Measurements from ENCODE around the gene ZNF730.
"Not testable (repeated sequence)": the region's sequence is repeated elsewhere in the genome, so short reads cannot be mapped to it uniquely, and the experiment has no call there.

Gene ZNF730

DNA sequence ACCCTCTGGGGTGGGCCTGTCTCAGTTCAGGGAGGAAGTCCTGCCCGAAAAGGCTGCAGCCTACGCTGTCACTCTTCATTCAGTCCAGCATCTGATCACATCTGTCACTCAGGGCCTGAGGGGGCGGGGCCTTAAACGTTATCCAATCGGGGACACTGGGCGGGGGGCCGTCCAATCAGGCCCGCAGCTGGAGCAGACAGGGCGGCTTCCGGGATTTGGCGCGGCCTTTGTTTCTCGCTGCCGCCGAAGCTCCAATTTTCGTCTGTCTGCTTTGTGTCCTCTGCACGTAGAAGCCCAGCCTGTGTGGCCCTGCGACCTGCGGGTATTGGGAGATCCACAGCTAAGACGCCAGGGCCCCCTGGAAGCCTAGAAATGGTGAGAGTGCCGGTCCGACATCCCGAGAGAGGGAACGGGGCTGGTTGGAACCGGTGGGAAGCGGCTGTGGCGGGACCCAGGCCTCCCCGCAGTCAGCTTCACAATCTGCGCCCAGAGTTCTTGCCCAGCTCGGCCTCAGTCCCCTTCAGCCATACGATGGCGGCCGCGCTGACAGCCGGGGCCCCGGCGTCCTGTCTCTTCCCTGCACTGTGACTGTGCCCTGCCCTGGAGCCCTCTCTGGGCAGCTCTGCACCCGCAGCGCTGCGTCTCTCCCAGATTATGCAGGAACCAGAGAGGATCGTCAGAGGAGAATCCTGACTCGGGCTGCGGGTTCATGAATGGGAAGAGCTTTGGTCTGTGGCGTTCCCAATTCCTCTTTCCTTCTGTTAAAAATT is at the start of gene ZNF730:
Gene ZNF730, plus strand, starts transcription at position 224 of the 770 bp plus-strand sequence. Its CDS starts 149 bp downstream, at position 373.
- peak; percentile 36 for DNase-seq (ENCODE audit: low read depth)

GRCh38 chr19:23070353-23071146 is 46.3 kb upstream of the ZNF730 start:
- DNase-seq (ENCODE audit: low read depth), result no peak

DNA sequence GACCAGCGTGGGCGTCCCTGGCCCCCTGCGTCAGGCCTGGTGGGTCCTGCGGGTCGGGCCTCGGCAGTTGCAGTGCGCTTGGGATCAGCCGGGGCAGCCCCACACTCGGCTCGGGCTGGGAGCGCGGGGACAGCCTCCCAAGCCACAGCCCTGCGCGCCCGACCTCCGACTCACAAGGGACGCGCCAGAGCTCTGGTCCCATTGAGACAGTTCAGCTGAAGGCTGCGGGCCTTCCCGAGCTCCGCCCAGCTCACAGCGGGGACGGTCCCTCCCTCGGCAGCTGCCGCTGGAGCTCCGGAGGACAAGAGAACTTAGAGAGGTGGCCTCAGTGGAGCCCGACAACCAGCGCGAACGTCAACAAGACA is 45.7 kb upstream of the ZNF730 start:
- DNase-seq (ENCODE audit: low read depth), result no peak

DNA sequence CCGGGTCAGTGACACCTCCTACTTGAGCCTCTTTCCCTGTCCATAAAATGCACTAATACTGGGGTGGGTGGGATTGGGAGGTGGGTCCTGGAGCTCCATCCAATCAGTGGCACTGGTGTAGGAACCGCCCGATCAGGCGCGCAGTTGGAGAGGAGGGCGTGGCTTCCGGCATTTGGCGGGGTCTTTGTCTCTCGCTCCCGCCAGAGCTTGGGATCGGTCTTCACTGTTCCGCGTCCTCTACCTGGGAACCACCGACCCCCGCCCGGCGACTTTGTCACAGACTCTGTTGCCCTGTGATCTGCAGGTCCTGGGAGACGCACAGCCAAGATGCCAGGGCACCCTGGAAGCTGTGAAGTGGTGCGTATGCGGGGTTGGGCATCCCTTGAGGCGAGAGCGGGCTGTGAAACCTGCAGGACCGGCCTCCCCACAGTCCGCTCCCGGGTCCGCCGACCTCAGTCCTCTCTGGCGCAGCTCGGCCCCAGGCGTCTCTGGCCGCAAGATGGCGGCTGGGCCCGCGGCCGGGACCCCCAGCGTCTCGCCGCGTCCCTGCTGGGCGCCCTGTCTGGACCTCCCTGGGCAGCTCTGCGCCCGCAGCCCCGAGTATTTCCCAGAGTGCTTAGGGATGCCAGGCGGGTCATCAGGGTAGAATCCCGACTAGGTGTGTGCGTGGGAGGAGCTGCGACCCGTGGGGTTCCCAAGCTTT is 41.6 kb upstream of the ZNF730 start:
- no peak for DNase-seq (ENCODE audit: low read depth)

DNA sequence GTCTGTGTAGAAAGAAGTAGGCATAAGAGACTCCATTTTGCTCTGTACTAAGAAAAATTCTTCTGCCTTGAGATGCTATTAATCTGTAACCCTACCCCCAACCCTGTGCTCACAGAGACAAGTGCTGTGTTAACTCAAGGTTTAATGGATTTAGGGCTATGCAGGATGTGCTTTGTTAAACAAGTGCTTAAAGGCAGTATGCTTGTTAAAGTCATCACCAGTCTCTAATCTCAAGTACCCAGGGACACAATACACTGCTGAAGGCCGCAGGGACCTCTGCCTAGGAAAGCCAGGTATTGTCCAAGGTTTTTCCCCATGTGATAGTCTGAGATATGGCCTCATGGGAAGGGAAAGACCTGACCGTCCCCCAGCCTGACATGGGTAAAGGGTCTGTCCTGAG is 39.0 kb upstream of the ZNF730 start:
- DNase-seq (ENCODE audit: low read depth), result not testable (repeated sequence)

DNA sequence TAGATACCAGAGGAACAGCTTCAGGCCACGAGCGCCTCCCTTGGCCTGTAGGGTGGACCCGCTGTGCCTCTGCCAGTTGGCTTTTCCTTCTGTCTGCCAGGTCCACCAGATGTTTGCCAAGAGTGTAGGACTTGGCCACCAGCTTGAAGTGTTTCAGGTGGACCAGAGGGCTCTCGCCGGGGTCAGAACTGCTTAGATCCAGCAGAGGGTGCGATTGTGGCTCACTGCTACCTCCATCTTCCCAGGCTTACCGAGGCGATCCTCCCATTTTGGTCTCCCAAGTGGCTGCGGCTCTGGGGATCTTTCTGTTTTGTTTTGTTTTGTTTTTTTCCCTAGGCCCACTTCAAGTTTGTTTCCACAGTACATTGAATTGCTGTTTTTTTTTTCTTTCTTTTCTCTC is 23.0 kb upstream of the ZNF730 start:
- no peak for DNase-seq (ENCODE audit: low read depth)

- DNase-seq (ENCODE audit: low read depth), result no peak
These were observed 21.4 kb upstream of the ZNF730 start for GRCh38 chr19:23095418-23095817.

- no peak for DNase-seq (ENCODE audit: low read depth)
These were observed 18.5 kb upstream of the ZNF730 start for GRCh38 chr19:23098286-23098685.

DNA sequence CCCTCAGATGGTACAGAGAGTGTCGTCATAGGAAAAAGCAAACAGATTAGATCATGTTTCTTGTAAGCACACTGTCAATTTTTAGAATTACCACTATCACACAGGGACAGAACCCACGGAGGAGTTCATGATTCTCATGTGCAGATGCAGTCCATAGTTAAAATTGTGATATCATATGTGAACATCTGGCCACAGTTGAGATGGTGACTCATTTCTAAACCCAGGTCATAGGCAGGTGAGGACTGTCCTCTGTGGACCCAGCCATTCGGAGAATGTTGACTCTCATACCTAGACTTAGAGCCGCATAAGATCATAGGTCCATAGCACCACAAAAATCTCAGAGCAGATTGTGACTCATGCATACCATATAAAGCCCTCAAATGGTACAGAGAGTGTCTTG is 17.8 kb upstream of the ZNF730 start:
- DNase-seq (ENCODE audit: low read depth), result no peak

DNA sequence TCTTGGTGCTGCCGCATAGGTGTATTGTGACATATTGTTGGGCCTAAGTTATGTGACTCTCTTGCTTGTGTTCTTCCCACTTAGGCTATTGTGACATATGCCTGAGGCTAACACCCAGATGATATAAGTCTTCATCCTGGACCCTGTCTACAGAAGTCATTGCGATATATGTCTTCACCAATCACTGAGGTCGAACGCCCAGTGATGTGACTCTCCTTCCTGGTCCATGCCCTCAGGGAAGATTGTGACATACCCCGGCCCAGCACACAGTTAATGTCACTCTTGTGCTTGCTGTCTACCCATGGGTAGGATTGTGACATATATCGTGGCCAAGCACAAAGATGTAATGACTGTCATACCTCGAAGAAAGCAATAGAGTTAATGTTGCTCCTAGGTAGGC is 16.9 kb upstream of the ZNF730 start:
- DNase-seq (ENCODE audit: low read depth), result no peak

DNA sequence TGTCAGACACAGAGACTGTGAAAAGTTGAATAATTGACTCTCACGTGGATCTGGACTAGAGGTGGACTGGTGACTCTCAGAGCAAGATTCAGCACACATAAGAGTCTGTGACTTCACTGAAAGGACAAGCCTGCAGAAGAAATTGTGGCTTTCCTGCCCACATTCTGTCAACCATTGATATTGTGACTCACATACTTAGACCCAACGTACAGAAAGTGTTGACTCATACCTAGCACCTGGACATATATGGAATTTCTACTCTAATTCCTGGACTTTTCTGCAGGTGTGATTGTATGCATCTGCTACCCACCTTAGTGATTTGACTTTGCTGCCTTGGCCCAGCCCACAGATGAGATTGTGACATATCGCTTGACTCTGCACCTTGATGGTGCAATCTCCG is 15.6 kb upstream of the ZNF730 start:
- DNase-seq (ENCODE audit: low read depth), result no peak

DNA sequence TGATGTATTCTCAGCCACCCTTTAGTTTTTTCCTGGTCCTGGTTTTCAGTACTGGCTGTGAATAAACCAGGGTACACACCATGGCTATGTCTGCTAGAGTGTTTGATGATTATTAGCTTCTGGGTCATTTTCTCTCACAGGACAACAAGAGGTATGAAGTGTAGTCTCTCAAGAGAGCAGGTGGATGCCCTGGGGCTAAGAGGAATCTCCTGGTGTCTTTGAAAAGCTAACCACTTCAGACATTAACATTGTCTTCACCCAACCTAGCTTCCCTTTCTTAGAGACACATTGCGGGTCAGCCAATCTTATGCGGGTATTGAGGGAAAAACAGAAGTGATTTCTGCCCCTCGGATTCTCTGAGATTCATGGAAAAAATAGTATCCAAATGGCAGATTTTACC is 1.6 kb downstream of the ZNF730 start:
- DNase-seq (ENCODE audit: low read depth), result no peak

DNA sequence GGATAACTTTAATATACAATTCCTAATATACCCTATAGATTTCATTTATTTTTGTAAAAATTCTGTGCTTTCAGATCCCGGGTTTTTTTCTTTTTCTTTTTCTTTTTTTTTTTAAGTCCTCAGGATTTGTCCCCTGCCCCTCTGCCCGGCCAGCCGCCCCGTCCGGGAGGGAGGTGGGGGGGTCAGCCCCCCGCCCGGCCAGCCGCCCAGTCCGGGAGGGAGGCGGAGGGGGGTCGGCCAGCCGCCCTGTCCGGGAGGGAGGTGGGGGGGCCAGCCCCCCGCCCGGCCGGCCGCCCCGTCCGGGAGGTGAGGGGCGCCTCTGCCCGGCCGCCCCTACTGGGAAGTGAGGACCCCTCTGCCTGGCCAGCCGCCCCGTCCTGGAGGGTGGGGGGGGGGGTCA is 17.4 kb downstream of the ZNF730 start:
- DNase-seq (ENCODE audit: low read depth), result not testable (repeated sequence)

- no peak for DNase-seq (ENCODE audit: low read depth)
These were observed 29.0 kb downstream of the ZNF730 start for GRCh38 chr19:23145617-23146415.

GRCh38 chr19:23160766-23161165 is 43.9 kb downstream of the ZNF730 start:
- no peak for DNase-seq (ENCODE audit: low read depth)

DNA sequence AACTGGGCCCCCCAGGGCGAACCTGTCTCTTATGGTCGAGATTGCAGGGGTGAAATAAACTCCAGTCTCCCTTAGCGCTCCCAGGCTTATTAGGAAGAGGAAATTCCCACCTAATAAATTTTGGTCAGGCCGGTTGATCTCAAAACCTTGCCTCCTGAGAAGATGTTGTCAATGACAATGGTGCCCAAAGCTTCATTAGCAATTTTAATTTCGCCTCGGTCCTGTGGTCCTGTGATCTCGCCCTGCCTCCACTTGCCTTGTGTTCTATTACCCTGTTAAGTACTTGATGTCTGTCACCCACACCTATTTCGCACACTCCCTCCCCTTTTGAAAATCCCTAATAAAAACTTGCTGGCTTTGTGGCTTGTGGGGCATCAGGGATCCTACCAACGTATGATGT is 51.5 kb downstream of the ZNF730 start:
- not testable (repeated sequence) for DNase-seq (ENCODE audit: low read depth)

- no peak for DNase-seq (ENCODE audit: low read depth)
These were observed 66.4 kb downstream of the ZNF730 start for GRCh38 chr19:23183251-23183650.

- no peak for DNase-seq (ENCODE audit: low read depth)
These were observed 73.5 kb downstream of the ZNF730 start for GRCh38 chr19:23190341-23190740.
